Activated gamma-delta T cell (primary cell): ENCODE results near the gene TCP1.
A peak's percentile ranks its signal among the peaks of the same experiment; 100 is the strongest.
"Not testable (repeated sequence)": the region's sequence is repeated elsewhere in the genome, so short reads cannot be mapped to it uniquely, and the experiment has no call there.

Experiments used
- DNase-seq: peaks from one replicate; lab custom pipeline; 2025; lab: John Stamatoyannopoulos, UW

TCP1 gene

DNA sequence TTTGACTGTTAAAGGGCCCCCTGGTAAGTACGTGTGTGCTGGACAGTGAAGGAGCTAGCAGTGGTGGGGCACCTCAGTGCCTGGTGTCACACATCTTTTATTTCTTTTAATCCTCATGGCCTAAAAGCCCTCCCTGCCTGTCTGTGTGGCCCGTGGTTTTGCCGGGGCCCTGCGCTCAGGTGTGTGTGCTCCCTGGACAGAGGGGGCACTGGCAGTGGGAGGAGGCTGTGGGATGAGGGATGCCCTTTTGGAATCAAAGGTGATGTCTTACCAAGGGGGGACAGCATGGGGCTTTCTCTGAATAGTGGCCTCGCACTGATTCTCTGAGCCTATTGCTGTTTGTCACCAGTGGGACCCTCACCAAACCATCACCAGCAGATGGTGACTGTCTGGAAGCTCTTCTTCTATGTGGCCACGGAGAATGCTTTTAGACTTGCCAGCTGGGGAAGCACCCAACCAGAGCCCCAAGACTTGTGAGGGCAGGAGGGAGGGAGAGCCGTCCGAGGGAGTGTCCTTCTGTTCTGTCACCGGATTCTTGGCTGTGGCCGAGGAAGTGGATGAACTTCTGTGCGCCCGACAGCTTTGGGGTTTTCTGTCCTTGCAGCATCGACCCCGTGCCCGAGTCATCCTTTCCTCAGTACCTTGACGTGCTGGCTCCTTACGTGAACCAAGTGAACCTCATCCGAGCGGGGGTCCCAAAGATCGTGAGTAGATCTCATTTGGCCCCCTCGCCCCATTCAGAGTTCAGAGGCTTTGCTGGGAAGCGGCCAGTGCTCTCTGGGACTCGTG lies 28.7 kb upstream of the TCP1 start:
- DNase-seq, result no peak

DNA sequence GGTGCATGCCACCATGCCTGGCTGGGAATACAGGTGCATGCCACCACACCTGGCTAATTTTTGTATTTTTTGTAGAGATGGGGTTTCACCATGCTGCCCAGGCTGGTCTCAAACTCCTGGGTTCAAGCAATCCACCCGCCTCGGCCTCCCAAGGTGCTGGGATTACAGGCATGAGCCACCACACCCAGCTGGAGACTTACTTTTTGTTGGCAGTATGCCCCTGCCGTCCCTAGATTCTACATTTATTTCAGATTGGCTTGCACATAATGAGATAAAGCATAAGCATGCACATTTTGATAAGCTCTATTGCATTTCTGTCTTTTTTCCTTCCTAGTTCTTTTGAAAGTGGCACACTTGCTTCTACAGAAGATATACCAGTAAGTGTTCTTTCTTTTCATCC lies 27.4 kb upstream of the TCP1 start:
- DNase-seq, result not testable (repeated sequence)

DNA sequence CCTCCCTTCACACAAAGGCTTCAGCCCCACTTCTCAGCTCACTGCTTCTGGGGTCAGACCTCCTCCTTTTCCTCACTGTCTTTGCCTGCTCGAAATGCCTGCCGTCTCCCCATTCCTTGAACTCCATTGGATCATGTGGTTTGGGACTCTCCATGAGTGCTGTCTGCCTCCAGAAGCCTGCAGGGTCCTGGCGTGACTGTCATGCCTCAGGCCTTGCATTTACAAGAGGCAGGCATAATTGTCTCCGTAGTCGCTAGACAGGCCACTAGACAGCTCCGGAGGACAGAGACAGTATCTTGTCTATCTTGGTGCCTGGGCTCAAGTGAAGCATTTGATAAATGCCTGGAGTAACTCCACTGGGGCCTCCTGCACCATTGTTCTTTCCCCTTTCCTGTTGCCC lies 26.0 kb upstream of the TCP1 start:
- no peak for DNase-seq

DNA sequence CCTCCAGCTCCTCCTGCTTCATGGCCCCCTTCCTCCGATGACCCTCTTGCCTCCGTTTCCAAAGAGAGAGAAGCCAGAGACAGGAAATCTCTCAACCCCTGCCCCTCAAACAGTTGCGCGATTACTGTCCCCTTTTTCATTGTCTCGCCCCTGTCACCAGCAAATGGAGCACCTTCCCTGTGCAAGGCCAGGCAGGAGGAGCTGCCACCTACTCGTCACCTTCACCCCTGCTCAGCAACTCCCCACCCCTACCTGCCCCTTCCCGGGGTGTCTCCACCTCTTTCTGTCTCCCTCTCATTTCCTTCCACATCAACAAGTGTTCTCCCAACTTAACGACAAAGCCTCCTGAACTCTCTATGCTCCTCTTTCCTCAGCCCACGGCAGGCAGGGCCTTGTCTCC lies 24.4 kb upstream of the TCP1 start:
- DNase-seq, result no peak

DNA sequence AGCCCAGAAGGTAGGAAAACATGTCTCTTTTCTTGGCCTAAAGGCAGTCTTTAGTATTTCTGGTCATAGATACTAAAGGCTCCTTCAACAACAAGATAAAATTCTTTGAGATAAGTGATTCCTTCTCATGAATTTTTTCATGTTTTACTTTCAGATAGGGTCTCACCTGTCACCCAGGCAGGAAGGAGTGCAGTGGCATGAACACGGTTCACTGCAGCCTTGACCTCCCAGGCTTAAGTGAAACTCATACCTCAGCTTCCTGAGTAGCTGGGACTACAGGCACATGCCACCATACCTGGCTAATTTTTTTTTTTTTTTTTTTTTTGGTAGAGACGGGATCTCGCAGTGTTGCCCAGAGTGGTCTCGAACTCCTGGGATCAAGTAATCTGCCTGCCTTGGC lies 19.7 kb upstream of the TCP1 start:
- no peak for DNase-seq

DNA sequence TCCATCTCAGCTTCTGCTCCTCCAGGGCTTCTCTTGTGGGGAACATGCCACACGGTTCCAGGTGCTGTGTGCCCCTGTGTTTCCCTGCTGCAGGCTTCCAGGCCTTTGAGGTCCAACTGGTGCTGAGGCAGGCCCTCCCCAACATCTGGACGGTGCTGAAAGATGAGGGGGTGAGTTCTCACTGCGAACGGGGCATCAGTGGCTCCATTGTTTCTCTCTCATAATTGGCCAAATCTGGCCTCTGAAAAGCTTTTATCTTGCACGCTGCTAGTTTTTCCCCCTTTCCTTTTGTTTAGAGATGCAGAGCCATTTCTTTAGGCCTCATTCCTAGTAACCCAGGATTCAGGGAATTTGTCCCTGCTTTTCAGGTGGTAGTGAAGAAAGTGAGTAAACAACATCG lies 19.2 kb upstream of the TCP1 start:
- no peak for DNase-seq

DNA sequence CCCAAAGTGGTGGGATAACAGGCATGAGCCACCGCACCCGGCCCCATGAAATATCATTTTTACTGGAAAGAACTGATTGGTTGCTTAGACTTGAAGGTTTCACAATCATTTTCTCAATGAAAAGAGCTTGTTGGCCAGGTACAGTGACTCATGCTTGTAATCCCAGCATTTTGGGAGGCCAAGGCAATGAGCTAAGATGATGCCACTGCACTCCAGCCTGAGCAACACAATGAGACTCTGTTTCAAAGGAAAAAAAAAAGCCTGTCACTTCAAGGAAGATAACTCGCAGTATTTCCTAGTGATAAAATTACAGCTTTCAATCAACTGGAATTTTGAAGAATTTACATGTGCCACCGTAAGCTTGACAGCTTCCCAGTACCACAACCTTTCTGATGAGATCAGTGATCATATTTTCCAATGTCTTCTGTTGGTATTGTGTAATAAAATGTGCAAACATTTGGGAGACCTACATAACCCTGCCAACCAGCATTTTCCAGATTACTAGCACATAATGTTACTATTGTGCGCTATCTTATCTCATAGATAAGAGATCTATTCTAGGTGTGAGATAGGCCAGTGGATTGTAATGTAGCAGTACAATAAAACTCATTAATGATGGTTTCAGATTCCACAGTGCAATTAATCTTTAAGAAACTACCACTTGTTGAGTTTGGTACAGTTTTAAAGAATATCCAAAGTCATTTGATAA lies 17.9 kb upstream of the TCP1 start:
- no peak for DNase-seq

DNA sequence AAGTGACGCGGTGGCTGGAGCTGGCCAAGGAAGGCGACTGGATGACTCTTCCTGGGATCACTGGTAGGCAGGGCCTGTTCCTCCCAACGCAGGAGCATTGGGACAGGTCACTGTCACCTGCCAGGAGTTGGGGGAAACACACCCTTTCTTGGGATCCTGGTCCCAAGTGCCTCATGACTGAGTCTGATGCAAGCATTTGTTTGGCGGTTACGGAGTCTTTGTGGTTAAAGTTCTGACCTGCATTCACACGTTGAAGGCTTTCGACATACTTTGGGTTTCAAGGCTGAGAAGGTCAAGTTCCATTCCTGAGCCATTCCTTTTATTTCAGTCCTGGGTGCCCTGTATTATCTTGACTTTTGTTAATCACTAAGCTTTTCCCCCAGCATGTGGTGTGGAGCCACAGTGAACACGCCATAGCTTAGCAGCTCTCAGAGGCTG lies 16.6 kb upstream of the TCP1 start:
- DNase-seq, result no peak

DNA sequence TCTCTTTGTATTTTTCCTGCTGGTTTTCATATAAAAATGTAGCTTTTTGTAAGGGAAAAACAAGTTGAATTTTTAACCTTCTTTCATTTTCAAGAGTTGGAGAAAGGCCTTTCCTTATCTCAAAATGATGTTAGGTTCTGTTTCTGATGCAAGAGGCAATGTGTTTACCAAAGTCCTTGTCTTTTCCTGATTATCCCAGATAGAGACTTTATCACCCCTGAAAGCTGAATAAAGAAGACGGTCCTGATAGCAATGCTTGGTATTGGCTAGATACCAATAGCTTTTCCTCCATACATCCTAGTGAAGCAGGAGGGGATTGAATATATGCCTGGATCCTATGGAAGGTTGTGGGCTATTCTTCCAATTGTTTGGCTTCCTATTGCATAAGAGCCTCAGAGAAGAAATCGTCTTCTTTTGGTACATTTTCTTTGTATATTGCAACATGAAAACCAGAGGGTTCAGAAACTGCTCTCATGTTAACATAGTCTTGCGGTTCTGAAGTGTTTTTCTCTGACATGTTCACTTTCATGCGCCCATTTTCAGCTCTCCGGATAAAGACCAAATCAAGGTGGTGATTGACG lies 16.1 kb upstream of the TCP1 start:
- DNase-seq, result no peak

DNA sequence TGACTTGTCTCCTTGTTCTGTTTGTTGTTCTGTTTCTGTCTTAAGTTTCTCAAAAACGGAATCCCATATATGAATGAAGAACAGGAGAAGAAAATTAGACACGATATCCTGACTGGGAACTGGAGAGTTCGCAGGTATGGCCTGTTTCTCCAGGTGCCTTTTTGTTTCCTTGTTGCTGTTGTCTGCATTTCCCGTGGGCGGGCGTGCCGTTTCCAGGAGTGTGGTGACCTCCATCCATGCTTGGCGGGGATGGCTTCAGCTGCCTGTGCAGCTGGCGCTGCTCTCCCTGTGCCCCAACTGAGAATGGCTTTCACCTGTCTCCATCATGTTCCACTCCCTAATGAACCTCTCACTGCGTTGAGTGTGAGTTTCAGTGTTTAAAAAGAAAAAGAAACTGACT lies 15.1 kb upstream of the TCP1 start:
- no peak for DNase-seq

DNA sequence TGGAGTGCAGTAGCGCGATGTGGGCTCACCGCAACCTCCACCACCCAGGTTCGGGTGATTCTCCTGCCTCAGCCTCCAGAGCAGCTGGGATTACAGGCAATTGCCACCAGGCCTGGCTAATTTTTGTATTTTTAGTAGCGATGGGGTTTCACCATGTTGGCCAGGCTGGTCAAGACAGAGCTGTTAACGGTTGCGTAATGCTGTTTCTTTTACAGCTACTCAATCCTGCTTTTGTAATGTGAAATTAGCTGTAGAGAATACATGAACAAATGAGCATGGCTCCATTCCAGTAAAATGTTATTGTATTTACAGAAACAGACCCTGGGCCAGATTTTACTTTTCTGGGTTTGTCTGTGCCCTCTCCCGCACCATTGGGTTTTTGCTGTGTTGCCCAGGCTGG lies 12.5 kb upstream of the TCP1 start:
- no peak for DNase-seq

DNA sequence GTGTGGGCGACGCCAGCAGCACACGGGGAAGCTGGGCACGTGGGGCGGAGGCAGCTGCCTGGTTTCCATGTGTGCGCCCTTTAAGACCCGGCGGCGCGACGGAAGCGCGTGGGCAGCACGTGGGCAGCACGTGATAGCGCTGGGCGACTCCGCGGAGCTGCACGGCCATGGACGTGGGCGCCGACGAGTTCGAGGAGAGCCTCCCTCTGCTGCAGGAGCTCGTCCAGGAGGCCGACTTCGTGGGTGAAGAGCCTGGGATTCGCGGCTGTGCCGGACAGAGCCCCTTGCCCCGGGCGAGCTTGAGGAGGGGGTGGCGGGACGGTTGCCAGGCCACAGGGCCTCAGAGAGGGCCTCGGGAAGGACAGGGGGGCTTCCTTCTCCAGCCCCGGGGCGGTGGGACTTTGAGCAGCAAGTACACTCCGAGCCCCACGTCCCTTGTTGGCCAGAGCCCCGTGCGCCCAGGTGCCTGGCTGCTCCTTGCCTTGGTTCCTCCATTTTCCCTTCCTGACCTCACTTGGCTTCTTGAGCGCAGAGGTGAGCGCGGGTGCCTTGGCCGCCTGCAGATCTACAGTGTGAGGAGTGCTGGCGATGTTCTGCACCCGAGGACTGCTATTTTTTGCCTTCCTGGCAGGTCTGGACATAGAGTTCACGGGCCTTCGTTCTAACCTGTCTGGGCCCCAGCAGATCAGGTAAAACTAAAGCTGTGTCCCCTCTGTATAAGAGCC lies 10.9 kb upstream of the TCP1 start, which contains the start of gene PNLDC1:
TSS of gene PNLDC1 (plus strand) at position 136 of the 725 bp plus-strand sequence. CDS start at position 168, 32 bp downstream.
- DNase-seq, result no peak

DNA sequence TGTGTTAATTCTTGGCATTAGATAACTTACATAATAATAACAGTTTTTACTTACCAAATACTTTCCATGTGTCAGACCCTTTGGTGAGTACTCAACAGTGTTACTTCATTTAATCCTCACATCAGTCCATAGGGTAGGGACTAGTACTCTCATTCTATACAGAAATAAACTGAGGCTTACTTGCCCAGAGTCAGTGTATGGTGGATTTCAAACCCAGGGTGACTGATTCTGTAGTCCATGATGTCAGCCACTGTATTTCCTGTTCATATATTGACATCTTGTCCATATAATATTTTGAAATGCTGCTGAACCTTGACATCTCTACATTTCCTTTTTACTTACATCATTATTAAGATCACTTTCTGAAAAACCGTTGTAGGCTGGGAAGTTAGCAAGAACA lies 8.2 kb upstream of the TCP1 start:
- DNase-seq, result no peak

DNA sequence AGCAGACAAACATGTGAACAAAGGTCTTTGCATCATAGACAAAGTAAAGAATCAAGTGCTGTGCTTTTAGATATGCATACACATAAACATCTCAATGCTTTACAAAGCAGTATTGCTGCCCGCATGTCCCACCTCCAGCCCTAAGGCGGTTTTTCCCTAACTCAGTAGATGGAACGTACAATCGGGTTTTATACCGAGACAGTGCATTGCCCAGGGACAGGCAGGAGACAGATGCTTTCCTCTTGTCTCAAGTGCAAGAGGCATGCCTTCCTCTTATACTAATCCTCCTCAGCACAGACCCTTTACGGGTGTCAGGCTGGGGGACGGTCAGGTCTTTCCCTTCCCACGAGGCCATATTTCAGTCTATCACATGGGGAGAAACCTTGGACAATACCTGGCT lies 5.6 kb upstream of the TCP1 start:
- not testable (repeated sequence) for DNase-seq

DNA sequence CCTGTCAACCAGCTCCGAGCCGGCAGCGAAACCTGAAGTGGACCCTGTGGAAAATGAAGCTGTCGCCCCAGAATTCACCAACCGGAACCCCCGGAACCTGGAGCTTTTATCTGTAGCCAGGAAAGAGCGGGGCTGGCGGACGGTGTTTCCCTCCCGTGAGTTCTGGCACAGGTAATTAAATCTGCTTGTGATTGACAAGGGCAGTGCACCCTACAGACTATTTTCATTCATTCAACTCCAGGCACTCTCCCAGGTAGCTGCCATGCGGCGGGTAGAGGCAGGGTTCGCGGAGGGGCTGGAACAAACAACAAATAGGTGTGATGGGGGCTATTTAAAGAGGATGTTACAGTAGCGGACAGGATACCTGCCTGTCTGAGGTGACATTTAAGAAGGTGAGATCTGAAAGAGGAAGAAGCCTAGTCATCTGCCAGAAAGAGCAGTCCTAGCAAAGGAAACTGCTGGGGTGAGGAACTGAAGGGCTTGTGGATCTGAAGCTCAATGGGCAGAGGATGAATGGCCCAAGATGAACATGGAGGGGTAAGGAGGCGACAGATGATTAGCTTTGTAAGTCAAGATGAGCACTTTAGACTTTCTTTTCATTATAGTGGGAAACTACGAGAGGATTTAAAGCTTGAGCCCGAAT lies 1.7 kb upstream of the TCP1 start:
- no peak for DNase-seq

DNA sequence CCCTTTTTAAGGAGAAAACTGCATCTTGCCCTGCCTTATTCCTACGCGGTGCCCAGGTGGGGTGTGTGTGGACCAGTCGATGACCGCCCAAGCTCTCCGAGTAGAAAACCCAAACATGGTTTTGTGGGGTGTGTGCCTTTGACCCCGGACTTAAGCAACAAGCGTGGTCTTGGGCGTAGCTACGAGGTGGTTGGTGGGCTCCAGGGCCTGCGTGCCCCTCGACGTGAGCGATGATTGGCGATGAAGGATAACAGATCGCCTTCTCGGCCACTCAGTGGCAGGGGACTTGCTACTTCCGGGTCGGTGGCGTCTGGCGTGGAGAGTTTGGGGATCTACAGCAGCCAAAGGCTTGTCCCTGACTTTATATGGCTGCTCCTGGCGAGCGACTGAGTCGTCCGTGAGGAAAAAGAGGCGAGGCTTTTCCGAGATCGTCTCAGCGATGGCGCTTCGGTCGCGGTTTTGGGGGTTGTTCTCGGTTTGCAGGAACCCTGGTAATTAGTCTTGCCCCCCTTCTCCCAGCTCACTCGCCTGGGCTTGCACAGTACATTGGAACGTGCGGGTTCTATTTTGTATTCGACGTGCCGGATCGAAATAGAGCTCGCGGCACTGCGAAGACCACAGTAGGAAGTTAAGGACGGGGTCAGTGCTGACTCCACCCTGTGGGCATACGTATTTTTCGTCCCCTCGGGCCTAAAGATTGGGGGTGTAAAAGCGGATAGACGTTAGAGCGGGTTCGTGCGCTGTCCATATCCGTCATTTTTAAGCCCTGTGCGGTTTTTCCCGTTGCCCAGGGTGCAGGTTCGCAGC lies 950 bp upstream of the TCP1 start, which contains the start of gene MRPL18:
TSS of gene MRPL18 (plus strand) at position 319 of the 807 bp plus-strand sequence. CDS start at position 440, 121 bp downstream.
- DNase-seq, result peak; percentile 62

DNA sequence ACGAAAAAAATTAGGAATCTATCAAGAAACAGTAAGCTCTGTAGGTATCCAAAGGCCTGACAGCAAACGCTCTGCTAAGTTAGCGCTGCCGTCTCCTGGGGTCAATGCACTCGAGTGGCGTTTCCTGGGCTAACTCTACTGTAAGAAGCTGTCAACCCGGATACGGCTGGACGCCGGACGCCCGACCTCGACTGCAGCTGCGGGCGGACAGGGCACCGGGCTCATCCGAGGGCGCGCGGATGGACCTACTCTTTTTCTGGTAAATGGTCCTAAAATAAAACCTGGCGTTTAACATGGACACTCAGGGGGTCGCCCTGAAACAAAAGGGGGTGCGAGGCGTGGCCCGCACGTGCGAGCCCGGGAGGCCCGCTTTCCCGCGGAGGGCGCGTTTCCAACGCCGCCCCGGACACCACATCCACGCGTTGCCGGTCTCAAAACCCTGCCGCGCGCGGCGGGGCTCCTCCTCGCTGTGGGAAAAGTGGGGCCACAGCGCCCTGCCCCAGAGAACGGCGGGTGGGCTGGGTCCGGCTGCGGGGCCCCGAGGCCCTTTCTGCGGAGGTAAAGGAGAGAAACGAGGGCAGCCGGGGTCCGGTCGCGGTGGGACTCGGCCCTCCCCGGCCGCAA lies 537 bp downstream of the TCP1 start:
- DNase-seq, result peak; percentile 35

DNA sequence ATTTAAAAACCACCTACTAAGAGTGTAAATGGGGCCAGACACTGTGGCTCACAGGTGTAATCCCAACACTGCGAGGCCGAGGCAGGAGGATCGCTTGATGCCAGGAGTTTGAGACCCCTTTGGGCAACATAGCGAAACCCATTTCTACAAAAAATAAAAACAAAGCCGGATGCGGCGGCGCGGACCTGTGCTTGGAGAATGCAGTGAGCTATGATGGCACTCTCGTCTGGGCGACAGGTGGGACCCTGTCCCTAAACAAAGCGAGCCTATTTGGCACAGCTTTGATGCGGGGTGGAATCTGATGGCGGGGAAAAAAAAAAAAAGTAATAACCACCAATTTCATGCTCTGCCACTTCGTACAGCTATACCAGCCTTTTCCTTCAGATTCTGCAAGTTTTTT lies 1.1 kb downstream of the TCP1 start:
- DNase-seq, result no peak

DNA sequence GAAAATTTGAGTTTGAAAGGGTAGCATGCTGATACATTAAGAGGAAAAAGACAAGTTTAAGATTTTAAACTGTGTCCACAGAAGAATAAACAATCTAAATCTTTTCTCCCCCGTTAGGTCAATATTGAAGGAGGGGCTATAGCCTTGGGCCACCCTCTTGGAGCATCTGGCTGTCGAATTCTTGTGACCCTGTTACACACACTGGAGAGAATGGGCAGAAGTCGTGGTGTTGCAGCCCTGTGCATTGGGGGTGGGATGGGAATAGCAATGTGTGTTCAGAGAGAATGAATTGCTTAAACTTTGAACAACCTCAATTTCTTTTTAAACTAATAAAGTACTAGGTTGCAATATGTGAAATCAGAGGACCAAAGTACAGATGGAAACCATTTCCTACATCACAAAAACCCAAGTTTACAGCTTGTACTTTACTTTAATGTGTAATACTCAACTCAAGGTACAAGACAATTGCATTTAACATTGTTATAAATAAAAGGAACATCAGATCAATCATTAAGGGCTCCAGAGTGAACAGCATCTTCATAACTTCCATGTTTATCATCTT lies 10.8 kb downstream of the TCP1 start:
- DNase-seq, result no peak

DNA sequence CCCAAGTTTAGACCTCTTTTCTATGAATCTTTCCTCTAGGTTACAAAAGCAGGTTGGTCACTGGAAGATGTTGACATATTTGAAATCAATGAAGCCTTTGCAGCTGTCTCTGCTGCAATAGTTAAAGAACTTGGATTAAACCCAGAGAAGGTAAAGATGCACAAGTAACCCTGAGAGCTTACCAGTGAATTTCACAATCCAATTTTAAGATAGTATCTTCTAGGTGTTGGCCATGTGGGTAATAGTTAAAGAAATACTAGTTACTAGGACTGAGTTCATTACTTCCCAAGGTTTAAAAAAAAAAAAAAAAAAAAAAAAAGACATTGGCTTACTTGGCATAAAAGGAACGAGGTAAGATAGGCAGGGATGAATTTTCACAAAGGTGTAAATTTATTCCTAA lies 11.3 kb downstream of the TCP1 start:
- no peak for DNase-seq
